Heart right ventricle (tissue), 16 donors: ENCODE results near the gene MED20. TPM values are rescaled to one million over a fixed set of nuclear protein-coding genes. Genes with fewer than 3 reads are reported as not detected.

Source experiments
- ATAC-seq, 8 donors: fragments of 200-7000 bp; cut with Tn5 transposase; one replicate each; pipeline ENCODE4 v1.9.1; 2020; ENCODE audit warnings: mild to moderate bottlenecking in 8 of 8, moderate library complexity in 8 of 8, moderate number of reproducible peaks in 1 of 8
- DNase-seq, 2 donors: peaks; one replicate each; pipeline ENCODE4 v3.0.0-alpha.2; 2020
- H3K27ac ChIP-seq, 10 donors: fragments of 200-600 bp; sonication (generic) in 2 of 10; one replicate each; pipeline versions ENCODE4 v1.5.0 to v1.8.0; 2020 to 2022; ENCODE audit warnings: mild to moderate bottlenecking in 3 of 10
- H3K27me3 ChIP-seq, 7 donors: fragments of 200-600 bp; one replicate each; pipeline ENCODE4 v1.8.0; 2021 to 2022; ENCODE audit warnings: mild to moderate bottlenecking in 2 of 7
- H3K36me3 ChIP-seq, 9 donors: fragments of 200-600 bp; sonication (generic) in 1 of 9; one replicate each; pipeline versions ENCODE4 v1.5.0 to v1.8.0; 2020 to 2022; ENCODE audit warnings: mild to moderate bottlenecking in 2 of 9
- H3K4me1 ChIP-seq, 9 donors: fragments of 200-600 bp; sonication (generic) in 1 of 9; one replicate each; pipeline versions ENCODE4 v1.5.0 to v1.8.0; 2020 to 2022; ENCODE audit warnings: mild to moderate bottlenecking in 4 of 9
- H3K4me3 ChIP-seq, 10 donors: fragments of 200-600 bp; sonication (generic) in 2 of 10; one replicate each; pipeline versions ENCODE4 v1.5.0 to v1.8.0; 2020 to 2022; ENCODE audit warnings: mild to moderate bottlenecking in 7 of 10, moderate library complexity in 2 of 10
- H3K9me3 ChIP-seq, 11 donors: fragments of 200-600 bp in 10 of 11; sonication (generic) in 2 of 11; one replicate each; pipeline versions ENCODE4 v1.5.0 to v1.8.0; 2013 to 2022; ENCODE audit warnings: mild to moderate bottlenecking in 2 of 11, control low read depth in 1 of 11, moderate library complexity in 1 of 11
- CTCF ChIP-seq, 9 donors: fragments of 200-600 bp; sonication (generic) in 2 of 9; IDR thresholded peaks; one replicate each; pipeline versions ENCODE4 v1.5.0 to v1.8.0; 2021 to 2022; ENCODE audit warnings: antibody characterized with exemption in 9 of 9, mild to moderate bottlenecking in 5 of 9, moderate library complexity in 1 of 9
- WGBS, 2 donors: extraction: QIAGEN DNeasy Blood & Tissue Kit; methylation state at CpG; one replicate each; pipeline ENCODE4 v1.1.7; 2013; ENCODE audit warnings: inconsistent platforms in 1 of 2; 5-methylcytosine and 5-hydroxymethylcytosine counted together
- intact Hi-C, 10 donors: fragments of 100-400 bp; cut with DNase I; formaldehyde crosslinking; loops; one replicate each; pipeline versions ENCODE4 v1.11.1 to v1.14.2; 2022
- polyA plus RNA-seq, 2 donors: library from polyadenylated mRNA; stranded (reverse); fragments of 200-250 nt; gene quantifications; one replicate each; pipeline ENCODE4 v1.2.3, GENCODE V29; 2013
- total RNA-seq, 10 donors: library from RNA; stranded (reverse); fragmentation: NEBNext Ultra II Directional in 3 of 10; extraction: Animal tissue kit (Norgen Biotek cat#: 25700) in 3 of 10; gene quantifications; one replicate each; pipeline versions ENCODE4 v1.2.1 to v1.2.4, GENCODE V29; 2021 to 2023
- donor health status: Arrhythmogenic right ventricular cardiomyopathy.
- donor health status: ischemic (EF 13 %, LVEDD 7.1; RV severe dilation, severe dysfunction).
- donor health status: healthy with polysubstance abuse.
- donor health status: DM: no; HTN: yes; CAD: no.
- donor health status: DM: no; HTN: no; CAD: no.
- donor health status: ischemic (EF 25% LVEDD 6.9; RV normal size, moderate dysfunction).
- donor health status: ischemic (EF 25% LVEDD 5.7; RV mildly dilated, moderate dysfunction).
- donor health status: healthy.
- donor health status: DM: yes; HTN: yes; CAD: no.
- donor health status: Ischemic cardiomyopathy.
- donor health status: ischemic (EF 35%, LVEDD 5.7; RV mildly dilated, moderate dysfunction).
- donor health status: nonischemic (EF 11% LVEDD 7.7; RV severe dilation, severe dysfunction).
- donor health status: DM: yes; HTN: yes; CAD: no.
- donor health status: PGD.
- donor health status: ischemic (EF 29% LVEDD 5.4; RV normal size, mild dysfunction).
- donor health status: nonischemic (EF 23%, LVEDD 6.1; RV moderate dilation, normal function).

MED20 gene
- total and polyA plus RNA-seq, 12 donors: 11.0 to 21.5 (median 16.2) TPM

DNA sequence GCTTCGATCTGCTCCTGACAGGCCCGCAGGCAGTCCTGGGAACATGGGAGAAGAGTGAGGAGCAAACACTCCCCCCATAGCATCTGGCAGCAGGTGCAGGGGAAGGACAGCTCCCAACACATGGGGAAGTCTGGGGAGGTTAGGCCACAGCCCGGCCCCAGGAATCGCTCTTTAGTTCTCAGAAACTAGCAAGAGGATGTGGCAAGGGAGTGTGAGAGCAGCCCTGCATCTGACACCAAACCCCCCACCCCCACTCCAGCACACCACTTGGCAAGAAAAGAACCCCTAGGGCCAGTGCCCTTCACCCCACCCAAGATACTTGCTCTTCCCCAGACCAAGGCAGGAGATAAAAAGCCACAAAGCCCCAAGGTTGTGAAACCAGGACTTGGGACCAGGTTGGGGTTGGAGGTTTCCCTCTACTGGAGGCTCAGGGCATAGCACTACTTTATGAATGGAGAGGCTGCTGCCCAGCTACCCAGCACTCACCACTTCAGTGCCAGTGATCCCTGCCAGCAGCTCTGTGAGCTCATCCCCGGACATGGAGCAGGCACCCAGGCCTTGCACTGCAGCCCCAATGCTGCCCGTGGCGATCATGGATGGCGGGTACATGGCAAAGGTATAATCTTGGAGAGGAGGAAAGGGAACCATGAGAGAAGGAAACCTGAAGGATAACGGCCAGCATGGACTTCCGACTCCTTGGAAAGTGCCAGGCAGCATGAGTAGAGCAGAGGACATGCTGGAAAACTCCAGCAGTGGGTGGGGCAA, 15.3 kb upstream of the MED20 start:
- no peaks in the 10 kb centered on the region for H3K27me3 ChIP-seq
- peak overlapping the region in 1 of 10 donors; percentile 11 for H3K4me3 ChIP-seq
- no peaks in the 10 kb centered on the region for H3K9me3 ChIP-seq
- TF ChIP-seq CTCF (IDR thresholded peaks at IDR 0.05): peak; percentile 67 to 85 (median 81)
- intact Hi-C loops: loop anchor here in 8 of 10 donors (2.0 to 5.0 kb wide), 5 partner anchors 15 to 154 kb away; partner anchors contain the start of genes TOMM6 (in 2 of the 8), BYSL (in 1 of the 8), MED20 (in 1 of the 8) and PRICKLE4 (in 1 of the 8)
- peaks cover 26 to 64% (median 49%) of the 10 kb centered on the region in 9 donors for H3K4me1 ChIP-seq
- DNase-seq: peak; percentile 56 to 81
- WGBS, 2 donors: 46 to 50% methylated on average over 10 of the region's 10 CpGs
- peaks cover 0 to 72% (median 47%) of the 10 kb centered on the region in 9 donors for H3K36me3 ChIP-seq
- peak overlapping the region in 8 of 10 donors; percentile 11 to 94 (median 88) for H3K27ac ChIP-seq
- peak; percentile 46 to 79 (median 70) for ATAC-seq

GRCh38 chr6:41935685-41936072, 14.7 kb upstream of the MED20 start:
- intact Hi-C loops: loop anchor here in 8 of 10 donors (2.0 to 5.0 kb wide), 5 partner anchors 15 to 153 kb away; partner anchors contain the start of genes TOMM6 (in 2 of the 8), BYSL (in 1 of the 8), MED20 (in 1 of the 8) and PRICKLE4 (in 1 of the 8)
- no peak overlapping the region for H3K4me3 ChIP-seq
- ATAC-seq (peak in 1 of 8 donors; percentile 5), DNase-seq (no peak)
- peak overlapping the region in 4 of 10 donors; percentile 9 to 94 (median 37) for H3K27ac ChIP-seq
- H3K9me3 ChIP-seq: no peaks in the 10 kb centered on the region
- peaks cover 0 to 78% (median 53%) of the 10 kb centered on the region in 9 donors for H3K36me3 ChIP-seq
- 76 to 79% methylated on average over 8 of the region's 8 CpGs for WGBS, 2 donors
- H3K4me1 ChIP-seq: peaks cover 26 to 63% (median 48%) of the 10 kb centered on the region in 9 donors
- no peak for TF ChIP-seq CTCF (IDR thresholded peaks at IDR 0.05)
- no peaks in the 10 kb centered on the region for H3K27me3 ChIP-seq

GRCh38 chr6:41935193-41935574, 14.2 kb upstream of the MED20 start:
- Histone ChIP-seq H3K4me1 (peaks cover 22 to 58% (median 43%) of the 10 kb centered on the region in 9 donors), H3K27ac (peak overlapping the region in 2 of 10 donors; percentile 26 to 94), H3K36me3 (peaks cover 0 to 83% (median 58%) of the 10 kb centered on the region in 9 donors), H3K9me3 (no peaks in the 10 kb centered on the region), H3K27me3 (no peaks in the 10 kb centered on the region), H3K4me3 (no peak overlapping the region)
- 67 to 75% methylated on average over 1 of the region's 1 CpG for WGBS, 2 donors
- intact Hi-C loops: loop anchor here in 7 of 10 donors (5.0 kb wide), 3 partner anchors 107 to 153 kb away; partner anchors contain the start of genes TOMM6 (in 2 of the 7) and PRICKLE4 (in 1 of the 7)
- DNase-seq: no peak
- no peak for ATAC-seq
- no peak for TF ChIP-seq CTCF (IDR thresholded peaks at IDR 0.05)
